ENCODE measurements around the gene BACE1-AS. TPM values are rescaled to one million over a fixed set of nuclear protein-coding genes. Genes with fewer than 3 reads are reported as not detected.
"Not testable (repeated sequence)": the region's sequence is repeated elsewhere in the genome, so short reads cannot be mapped to it uniquely, and the experiment has no call there.

Gene BACE1-AS
- total RNA-seq, 1 donor from 2014 or later, result 12.8 TPM

GRCh38 chr11:117271208-117271607, 19.9 kb upstream of the BACE1-AS start:
- H3K27me3 Mint-ChIP-seq, result no peaks in the 10 kb centered on the region
- peaks cover 5% of the 10 kb centered on the region for H3K9me3 Mint-ChIP-seq
- TF ChIP-seq CTCF (conservative IDR thresholded peaks at IDR 0.05), result no peak
- no peak overlapping the region for H3K4me3 Mint-ChIP-seq
- H3K4me1 Mint-ChIP-seq (ENCODE audit: unreplicated experiment), result no peaks in the 10 kb centered on the region
- H3K27ac Mint-ChIP-seq, result no peak overlapping the region
- peaks cover 36% of the 10 kb centered on the region for H3K36me3 Mint-ChIP-seq
- DNase-seq (ENCODE audit: extremely low spot score, unreplicated experiment), result no peak

GRCh38 chr11:117272175-117272574, 19.0 kb upstream of the BACE1-AS start:
- H3K4me1 Mint-ChIP-seq (ENCODE audit: unreplicated experiment); H3K9me3 Mint-ChIP-seq: not testable (repeated sequence)

GRCh38 chr11:117273550-117274289, 17.4 kb upstream of the BACE1-AS start:
- H3K9me3 Mint-ChIP-seq, result peaks cover 5% of the 10 kb centered on the region
- H3K27ac Mint-ChIP-seq, result no peak overlapping the region
- H3K27me3 Mint-ChIP-seq, result no peaks in the 10 kb centered on the region
- peaks cover 32% of the 10 kb centered on the region for H3K36me3 Mint-ChIP-seq
- no peaks in the 10 kb centered on the region for H3K4me1 Mint-ChIP-seq (ENCODE audit: unreplicated experiment)
- H3K4me3 Mint-ChIP-seq, result no peak overlapping the region
- TF ChIP-seq CTCF (conservative IDR thresholded peaks at IDR 0.05), result no peak
- DNase-seq (ENCODE audit: extremely low spot score, unreplicated experiment), result no peak

More at GRCh38 chr11:117272175-117272574, 19.0 kb upstream of the BACE1-AS start:
- not testable (repeated sequence) for H3K4me3 Mint-ChIP-seq; H3K27me3 Mint-ChIP-seq; H3K27ac Mint-ChIP-seq; DNase-seq (ENCODE audit: extremely low spot score, unreplicated experiment)
- H3K36me3 Mint-ChIP-seq, result peaks cover 32% of the 10 kb centered on the region

- no peak for TF ChIP-seq CTCF (conservative IDR thresholded peaks at IDR 0.05)
- no peaks in the 10 kb centered on the region for H3K9me3 Mint-ChIP-seq
- no peak overlapping the region for H3K27ac Mint-ChIP-seq
- H3K36me3 Mint-ChIP-seq, result peaks cover 35% of the 10 kb centered on the region
- H3K4me1 Mint-ChIP-seq (ENCODE audit: unreplicated experiment), result no peaks in the 10 kb centered on the region
- H3K27me3 Mint-ChIP-seq, result no peaks in the 10 kb centered on the region
- no peak for DNase-seq (ENCODE audit: extremely low spot score, unreplicated experiment)
- H3K4me3 Mint-ChIP-seq, result no peak overlapping the region
Observed at GRCh38 chr11:117278347-117278746, 12.8 kb upstream of the BACE1-AS start.

GRCh38 chr11:117279711-117280376, 11.3 kb upstream of the BACE1-AS start:
- Mint-ChIP-seq H3K9me3 (no peaks in the 10 kb centered on the region), H3K36me3 (peaks cover 31% of the 10 kb centered on the region), H3K27me3 (no peaks in the 10 kb centered on the region), H3K4me1 (ENCODE audit: unreplicated experiment) (no peaks in the 10 kb centered on the region), H3K4me3 (no peak overlapping the region), H3K27ac (no peak overlapping the region)
- no peak for DNase-seq (ENCODE audit: extremely low spot score, unreplicated experiment)
- TF ChIP-seq CTCF (conservative IDR thresholded peaks at IDR 0.05), result no peak

GRCh38 chr11:117281159-117281558, 10.0 kb upstream of the BACE1-AS start:
- TF ChIP-seq CTCF (conservative IDR thresholded peaks at IDR 0.05), result no peak
- Mint-ChIP-seq H3K36me3 (peaks cover 25% of the 10 kb centered on the region), H3K27me3 (no peaks in the 10 kb centered on the region), H3K27ac (no peak overlapping the region), H3K9me3 (no peaks in the 10 kb centered on the region), H3K4me3 (no peak overlapping the region), H3K4me1 (ENCODE audit: unreplicated experiment) (no peaks in the 10 kb centered on the region)
- DNase-seq (ENCODE audit: extremely low spot score, unreplicated experiment), result no peak
